ENCODE results near the gene PITPNM3.
"Not testable (repeated sequence)": the region's sequence is repeated elsewhere in the genome, so short reads cannot be mapped to it uniquely, and the experiment has no call there.

PITPNM3 gene

DNA sequence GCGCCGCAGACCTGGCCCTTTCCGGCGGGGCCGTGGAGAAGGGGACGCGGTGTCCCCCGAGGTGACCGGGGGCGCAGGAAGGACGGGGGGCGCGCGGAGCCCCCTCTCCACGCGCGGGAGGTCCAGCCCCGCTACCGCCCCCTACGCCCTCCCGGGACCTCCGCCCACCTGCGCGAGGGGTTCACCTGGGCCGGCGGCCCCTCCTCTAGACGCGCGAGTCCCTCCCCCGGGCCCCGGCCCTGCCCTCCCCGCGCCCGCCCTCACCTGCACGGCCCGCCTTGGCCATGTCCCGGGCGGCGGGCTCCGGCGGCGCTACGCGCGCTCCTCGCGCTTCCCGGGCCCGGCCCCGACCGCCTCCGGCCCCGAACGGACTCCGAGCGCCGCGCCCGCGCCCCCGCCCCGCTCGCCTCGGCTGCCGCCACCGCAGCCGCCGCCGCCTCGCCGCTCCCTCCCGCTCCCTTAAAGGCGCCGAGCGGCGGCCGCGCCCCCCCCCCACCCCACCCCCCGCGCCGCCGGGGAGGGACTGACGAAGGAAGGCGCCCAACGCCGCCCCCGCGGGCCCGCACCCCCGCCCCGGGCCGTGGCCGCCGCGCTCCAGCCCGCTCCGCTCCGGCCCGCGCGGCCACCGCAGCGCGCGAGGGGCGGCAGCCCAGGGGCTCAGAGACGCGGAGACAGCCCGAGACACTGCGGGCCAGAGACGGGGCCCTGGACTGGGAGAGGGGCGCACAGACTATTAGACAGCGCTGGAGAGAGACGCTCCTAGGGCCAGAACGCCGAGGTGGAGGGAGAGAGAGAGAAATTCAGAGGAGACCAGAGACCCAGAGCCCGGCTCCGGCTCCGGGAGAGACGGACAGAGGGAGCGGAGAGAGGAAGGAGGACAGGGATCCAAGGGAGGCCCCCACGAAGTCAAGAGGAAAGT, at the start of gene PITPNM3:
PITPNM3 (minus strand) TSS at position 435 of the 919 bp plus-strand sequence; CDS start at position 286, 149 bp downstream.
- DNase-seq: no peak

DNA sequence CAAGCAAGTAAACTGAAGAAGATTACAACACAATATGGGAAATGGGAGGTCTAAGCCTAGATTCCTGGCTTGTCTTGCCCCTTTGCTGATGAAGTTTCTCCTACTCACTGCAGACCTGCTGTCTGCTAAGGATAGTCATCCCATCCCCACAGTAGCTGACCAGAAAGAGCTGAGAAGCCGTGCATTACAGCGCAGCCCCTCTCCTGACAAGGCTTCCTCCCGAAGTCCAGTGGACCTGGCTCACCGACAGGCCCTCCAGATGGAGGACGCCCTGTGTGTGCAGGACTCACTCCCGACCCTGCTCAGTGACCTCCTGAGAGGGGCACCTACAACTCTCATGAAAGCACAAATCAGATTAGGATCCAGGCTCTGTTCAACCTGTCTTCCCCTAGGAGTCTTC, 48.8 kb upstream of the PITPNM3 start:
- no peak for DNase-seq

DNA sequence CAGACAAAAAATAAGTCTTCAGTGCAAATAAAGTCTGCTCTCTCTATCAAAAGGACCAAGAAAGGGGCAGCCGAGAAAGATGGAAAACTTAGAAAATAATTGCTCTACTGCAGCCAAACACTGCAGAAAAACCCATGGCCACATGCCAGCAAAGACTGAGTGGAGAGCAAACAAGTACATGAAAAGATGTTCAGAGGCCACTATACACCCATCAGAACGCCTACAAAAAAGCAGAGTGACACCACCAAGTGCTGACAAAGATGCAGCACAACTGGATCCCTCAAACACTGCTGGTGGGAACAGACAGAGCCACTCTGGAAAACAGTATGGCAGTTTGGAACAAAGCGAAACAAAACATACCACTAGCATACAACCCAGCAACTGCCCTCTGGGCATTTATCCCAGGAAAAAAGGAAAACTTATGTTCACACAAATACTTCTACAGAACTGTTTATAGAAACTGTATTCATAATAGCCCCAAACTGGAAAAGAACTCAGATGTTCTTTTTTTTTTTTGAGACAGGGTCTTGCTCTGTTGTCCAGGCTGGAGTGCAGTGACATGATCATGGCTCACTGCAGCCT, 47.5 kb upstream of the PITPNM3 start:
- DNase-seq: no peak

DNA sequence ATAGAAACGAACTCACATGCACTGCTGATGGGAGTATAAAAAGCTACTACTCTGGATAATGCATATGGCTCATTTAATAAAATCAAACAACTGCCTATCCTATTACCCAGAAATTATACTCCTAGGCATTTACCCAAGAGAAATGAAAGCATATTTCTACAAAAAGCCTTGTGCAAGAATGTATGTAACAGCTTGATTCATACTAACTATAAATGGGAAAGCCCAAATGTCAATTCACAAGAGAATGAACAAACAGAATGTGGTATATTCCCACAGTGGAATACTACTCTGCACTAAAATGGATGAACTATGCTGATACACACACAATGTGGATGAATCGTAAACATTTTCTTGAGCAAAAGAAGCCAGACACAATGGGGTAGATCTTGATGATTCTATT, 45.8 kb upstream of the PITPNM3 start:
- DNase-seq: no peak

DNA sequence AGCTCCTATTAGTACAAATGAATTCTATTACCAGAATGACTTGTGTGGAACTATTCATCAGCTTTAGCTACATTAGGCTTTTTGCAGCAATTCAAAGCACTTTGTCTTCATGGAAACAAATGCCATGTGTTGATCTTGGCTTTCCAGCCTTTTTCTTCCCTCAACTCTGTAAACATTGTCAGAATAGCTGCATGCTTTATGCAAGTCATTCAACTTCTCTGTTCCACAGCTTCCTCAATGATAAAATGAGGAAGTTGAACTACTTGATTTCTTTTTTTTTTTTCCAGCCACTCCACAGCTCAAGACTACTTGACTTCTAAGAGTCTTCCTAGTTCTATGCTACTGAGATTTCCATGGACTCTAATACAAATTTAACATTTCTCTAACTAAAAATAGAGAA, 43.0 kb upstream of the PITPNM3 start:
- DNase-seq: peak; percentile 93

DNA sequence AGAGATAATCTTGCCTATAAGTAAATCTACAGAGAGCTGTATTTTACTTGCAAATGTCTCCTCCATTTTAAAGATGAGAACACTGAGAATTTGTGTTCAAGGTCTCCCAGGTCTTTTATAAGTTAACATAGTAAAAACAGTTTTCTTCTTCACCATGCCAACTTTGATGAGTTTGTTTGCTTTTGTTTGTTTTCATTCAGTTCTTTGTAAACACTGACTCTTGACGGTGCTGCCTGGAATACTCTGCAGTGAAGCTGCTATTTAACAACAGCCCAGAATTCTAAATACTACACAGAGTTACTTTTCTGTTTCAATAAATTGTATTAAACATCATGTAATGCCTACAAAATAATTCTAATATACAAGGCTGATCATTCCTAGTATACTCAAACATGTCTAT, 41.4 kb upstream of the PITPNM3 start:
- no peak for DNase-seq

DNA sequence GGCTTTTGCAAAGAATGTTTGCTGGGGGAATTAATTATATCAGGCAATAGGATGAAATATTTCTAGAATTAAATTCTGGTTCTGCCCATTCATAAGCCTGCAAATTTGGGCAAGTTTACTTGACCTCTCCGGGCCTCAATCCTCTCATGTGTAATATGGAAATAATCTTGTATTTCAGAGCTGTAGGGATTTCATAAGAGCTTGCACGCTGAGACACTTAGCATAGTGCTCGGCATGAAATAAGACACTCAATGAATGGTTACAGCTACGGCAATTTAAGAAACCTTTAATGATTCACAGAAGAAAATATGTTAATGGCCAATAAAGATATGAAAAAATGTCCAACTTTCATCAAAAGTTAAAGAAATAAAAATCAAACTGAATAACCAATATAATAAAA, 40.6 kb upstream of the PITPNM3 start:
- DNase-seq: no peak

DNA sequence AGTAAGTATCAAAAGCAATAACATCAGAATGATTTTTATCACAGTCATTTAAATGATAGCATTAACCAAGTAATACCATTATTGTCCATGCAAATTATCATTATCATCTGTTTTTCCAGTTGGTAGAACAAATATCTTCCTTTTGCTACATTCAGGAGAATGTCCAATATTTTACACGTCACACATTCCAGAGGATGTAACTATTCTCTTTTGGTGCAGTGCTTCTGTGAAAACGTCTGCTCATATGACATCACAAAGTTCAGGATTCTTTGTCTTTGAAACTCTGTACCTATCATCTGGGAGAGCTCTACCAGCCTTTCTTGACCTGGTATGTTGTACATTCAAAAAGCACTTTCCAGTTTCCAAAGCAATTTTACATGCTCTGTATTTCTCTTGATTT, 40.2 kb upstream of the PITPNM3 start:
- no peak for DNase-seq

DNA sequence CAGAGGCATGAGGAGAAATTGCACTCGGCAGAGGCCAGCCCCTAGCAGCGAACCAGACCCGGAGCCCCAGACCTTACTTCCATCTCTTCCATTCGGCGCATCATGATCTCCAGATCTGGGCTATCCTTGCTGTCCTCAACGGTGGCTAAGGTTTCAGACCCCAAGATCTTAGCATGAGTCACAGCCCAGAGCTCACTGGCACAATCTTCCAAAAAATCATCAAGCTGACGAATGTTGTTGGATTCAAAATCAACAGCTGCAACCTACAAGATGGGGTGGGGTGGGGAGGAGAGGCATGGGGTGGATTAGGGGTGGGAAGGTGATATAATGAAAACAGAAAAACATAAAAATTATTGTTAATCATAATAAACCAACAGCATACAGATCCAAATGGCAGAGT, 39.7 kb upstream of the PITPNM3 start:
- DNase-seq: no peak

DNA sequence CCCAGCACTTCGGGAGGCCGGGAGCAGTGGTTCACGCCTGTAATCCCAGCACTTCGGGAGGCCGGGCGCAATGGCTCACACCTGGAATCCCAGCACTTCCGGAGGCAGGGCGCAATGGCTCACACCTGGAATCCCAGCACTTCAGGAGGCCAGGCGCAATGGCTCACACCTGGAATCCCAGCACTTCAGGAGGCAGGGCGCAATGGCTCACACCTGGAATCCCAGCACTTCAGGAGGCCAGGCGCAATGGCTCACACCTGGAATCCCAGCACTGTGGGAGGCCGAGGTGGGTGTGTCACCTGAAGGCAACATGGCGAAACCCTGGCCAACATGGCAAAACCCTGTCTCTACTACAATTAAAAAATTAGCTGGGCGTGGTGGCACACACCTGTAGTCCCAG, 37.0 kb upstream of the PITPNM3 start:
- DNase-seq: not testable (repeated sequence)

DNA sequence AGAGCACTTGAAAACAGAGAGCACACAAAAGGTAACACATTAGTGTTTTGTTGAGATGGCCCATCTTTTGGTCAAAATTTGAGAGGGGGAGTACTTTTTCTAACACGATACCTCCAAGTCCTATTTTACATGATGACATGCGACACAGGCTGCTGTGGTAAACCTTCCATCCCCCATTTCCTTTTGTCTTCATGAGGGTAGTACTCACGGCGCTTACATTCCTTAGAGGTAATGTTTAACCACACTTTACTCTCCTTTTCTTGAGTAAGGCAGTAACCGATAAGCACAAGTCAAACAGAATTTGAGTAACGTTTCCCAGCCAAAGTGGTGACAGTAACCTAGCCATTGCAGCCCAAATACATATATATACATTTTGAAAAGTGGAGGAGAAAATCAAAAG, 35.8 kb upstream of the PITPNM3 start:
- DNase-seq: no peak

DNA sequence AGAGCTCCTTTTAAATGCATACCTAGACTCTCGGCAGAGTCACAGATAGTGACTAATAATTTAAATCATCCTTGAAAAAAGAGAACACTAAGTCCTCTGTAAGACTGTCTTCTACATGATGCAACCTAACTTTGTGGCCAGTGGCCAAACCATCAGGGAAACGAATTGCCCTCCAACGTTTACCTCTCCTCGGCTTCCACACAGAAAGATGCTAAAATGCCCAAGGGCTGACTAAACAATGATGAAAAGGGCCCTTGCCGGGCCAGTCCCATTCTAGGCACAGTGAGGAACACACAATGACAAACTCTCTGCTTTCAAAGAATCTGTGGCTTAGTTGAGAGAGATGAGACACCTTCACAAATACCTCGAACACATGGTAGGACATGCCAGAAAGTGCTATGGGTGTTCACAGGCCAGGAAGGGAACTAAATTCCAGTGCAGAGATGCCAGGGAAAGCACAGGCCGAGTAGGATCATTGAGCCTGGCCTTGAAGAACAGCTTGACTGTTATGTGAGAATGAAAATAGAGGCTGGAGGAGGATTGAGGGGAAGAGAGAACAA, 35.3 kb upstream of the PITPNM3 start:
- DNase-seq: no peak

DNA sequence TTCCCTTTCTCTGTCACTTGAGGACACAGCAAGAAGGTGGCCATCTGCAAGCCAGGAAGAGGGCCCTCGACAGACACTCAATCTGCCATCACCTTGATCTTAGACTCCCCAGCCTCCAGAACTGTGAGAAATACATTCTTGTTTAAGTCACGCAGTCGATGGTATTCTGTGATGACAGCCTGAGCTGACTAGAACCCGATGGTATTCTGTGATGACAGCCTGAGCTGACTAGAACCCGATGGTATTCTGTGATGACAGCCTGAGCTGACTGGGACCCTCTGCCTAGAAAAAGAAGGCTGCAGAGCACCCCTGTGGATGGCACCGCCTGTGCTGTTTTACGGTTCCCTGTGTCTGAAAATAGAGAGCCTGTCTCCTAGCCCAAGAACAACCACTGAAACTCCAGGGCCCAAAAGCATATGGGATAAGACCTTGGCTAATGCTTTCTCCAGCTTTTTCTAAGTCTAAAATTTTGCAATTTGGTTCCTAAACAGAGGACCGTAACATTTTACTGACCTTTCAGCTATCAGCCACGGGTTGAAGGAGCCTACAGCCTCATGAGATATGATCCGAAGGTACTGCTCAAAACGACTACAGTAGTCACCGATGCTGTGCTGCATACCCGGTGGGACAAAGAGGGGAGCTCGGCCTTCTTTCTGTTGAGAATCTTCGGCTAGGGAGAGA, 33.1 kb upstream of the PITPNM3 start:
- DNase-seq: no peak

DNA sequence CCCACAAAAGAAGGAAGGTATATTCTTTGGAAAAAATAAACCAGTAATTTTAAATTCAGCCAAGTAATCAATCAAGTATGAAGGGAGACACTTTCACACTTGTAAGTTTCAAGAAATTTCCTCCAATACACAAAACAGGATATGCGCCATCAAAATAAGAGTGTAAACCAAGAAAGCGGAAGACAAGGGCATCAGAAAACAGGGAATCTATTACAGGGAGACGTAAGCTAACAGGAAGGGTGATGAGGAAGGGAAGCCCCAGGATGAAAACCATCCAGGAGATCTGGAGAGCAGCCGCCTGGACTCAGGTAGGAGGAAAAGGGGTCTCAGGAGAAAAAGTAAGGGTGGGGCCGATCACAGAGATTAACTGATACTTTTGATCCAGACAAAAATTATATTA, 31.8 kb upstream of the PITPNM3 start:
- no peak for DNase-seq

DNA sequence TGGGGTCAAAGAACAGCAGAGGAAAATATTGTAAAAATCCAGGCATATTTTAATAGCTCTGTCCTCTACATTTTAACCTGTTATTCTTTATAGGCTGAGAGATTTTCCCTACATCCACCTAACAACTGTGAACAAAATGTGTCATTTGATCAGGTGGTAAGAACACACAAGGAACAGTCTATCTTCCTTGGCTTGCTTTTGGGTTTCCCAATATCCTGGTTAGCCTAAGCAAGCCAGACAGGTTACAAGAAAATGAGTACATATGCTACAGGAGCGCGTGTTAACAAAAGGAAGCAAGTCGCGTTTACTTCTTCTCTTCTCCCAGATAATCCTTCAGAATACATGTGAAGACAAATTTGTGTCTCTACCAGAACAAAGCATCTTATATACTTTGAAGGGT, 31.0 kb upstream of the PITPNM3 start:
- no peak for DNase-seq

DNA sequence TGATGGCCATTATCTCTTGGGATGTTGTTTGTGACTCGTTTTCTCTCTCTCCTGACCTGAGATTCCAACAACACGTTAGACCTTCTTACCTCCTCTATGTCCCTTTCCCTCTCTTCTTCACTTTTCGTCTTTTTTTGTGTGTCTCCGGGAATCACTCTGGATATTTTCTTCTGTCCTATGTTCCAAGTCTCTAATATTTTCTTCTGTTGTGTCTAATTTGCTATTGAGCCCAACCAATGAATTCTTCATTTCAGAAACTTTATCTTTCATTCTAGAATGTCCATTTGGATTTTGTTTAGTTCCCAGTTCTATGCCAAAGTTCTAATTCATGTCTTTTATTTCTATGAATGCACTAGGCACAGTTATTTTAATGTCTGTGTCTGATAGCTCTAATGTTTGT, 27.1 kb upstream of the PITPNM3 start:
- DNase-seq: no peak

DNA sequence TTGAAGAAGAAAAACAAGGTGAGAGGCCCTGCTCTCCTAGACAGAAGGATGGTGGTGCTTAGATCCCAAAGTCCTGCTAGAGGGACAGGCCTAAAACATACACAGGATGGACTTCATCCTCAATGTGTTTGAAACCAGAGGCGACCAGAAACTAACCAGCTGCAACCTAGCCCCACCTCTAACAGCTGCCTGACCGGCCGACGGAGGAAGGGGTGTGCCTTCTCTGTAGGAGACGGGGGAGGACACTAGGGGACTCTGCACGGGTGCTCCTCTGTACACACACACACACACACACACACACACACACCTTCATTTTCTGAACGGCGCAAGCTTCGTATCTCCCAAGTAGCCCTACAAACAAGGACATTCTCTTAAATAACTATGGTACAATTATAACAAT, 24.3 kb upstream of the PITPNM3 start:
- DNase-seq: no peak

DNA sequence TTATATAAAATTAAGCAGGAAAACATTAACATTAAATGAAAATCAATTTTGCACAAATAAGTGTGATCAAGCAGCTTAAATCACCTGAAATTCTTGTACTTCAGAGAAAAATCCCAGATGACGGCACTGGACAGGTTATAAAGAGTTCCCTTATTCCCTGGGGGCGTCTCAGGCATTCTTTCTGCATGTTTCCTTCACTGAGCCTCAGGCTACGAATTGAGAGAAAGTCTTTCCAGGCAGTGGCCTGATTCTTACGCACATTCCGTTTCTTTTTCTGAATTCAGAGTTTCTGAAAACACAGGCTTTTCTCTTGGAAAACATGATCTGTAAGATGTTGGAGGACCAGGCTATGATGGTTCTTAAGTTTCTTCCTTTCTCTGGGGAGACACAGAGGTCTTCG, 22.1 kb upstream of the PITPNM3 start:
- DNase-seq: no peak

DNA sequence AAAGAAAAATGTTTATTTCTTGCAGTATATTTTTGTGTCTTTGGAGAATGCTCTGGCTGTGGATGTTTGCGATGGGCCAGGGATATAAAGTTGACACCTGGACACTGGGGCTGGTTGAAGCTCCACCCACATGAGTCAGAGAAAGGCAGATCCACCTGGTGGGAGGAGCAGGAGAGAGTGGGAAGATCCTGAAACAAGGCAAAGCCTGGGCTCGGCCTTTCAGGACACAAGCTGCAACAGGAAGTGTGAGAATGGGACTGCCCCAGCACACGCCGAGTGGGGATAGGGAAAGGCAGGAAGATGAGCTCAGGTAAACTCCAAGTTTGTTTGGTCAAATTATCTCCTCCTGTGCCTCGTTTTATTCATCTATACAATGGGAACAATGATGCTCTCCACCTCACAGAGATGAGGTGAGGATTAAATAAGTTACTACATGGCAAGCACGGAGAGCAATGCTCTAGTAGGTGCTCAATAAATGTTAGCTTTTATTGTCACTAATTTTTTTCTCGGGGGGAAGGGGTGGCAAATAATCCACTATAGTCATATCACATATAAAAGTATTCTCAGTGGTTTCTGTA, 21.4 kb upstream of the PITPNM3 start:
- DNase-seq: no peak

DNA sequence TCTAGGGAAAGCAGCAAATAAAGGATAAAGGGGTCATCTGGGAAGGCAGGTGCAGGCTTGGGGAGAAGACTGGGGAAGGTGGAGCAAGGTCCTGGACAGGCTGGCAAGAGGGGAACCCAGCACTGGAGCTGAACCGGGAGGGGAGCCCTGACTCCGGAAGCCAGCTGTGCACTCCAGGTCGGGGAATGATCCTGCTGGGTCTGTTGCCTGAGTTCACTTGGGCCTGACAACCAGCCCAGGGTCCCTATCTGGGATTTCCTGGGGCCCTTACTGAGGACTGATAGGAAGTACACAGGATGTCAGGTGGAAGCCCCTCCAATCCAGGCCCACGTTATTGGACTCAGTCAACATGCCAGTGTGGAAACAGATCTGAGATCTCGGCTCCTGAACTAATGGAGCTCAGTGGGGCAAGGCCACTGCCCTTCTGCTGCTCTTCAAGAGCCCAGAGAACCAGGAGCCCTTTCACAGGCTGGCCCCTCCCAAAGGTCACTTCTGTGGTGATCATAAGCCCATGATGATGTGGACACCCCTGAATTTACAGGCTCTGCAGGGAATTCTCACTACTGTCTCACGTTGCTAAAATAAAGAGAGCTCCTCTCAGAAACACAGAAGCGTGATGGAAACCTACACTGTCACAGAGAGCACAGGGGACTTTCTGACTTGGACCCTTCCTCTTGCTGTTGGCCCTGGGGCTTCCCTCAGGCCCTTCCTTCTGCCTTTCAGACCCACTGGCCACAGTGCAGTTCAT, 19.9 kb upstream of the PITPNM3 start:
- no peak for DNase-seq

DNA sequence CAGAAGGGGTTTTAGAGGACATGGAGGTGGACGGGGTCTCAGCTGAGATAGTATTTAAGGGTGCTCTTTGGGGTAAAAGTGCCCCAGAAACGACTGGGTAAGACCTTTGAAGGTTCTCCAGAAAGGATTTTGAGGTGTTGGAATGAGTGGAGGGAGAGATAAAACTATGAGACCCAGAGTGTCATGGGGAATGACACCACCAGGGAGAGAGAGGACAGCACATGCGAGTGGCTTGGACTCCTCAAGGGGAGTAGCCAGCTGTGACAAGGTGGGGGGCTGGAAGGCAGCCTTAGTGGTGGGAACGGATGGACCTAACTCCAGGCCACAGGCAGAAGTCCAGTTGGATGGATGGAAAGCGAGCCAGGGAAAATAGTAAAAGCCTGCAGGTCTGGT, 19.2 kb upstream of the PITPNM3 start:
- DNase-seq: no peak

All from OCI-M1 (cell line).